ENCODE data around the gene ZNF70.

DNA sequence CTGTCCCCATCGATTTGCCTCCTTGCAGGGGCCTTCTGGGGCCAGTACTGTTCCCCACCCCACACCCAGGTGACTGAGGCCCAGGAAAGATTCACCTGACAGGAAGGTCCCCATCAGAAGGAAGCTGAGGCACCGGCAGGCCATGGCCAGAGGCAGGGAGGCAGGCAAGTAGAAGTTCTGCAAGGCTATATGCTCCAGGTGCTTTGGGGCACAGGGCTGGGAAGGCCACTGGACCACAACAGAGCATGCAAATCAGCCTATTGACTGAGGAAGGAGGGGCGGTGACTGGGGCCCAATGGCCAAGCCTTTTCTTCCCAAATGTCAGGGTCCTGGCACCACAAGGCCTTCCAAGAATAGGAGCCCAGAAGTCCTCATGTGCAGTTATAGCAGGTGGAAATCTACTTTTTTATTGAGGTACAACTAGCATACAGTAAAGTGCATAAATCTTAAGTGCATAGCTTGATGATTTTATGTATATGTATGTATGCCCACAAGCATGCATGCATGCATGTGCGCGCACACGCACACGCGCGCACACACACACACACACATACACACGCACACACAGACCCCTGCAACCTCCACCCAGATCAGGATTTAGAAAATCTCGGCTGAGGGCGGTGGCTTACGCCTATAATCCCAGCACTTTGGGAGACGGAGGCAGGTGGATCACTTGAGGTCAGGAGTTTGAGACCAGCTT, 3.5 kb upstream of the ZNF70 start, which contains the start of gene VPREB3:
- TF ChIP-seq CTCF (IDR thresholded peaks at IDR 0.05; ENCODE audit: low read depth, low read length, poor library complexity, severe bottlenecking) (no peak), EZH2phosphoT487 (IDR thresholded peaks at IDR 0.05; ENCODE audit: borderline replicate concordance, low read length) (no peak)
